ENCODE data around the gene ENAH. TPM values are rescaled to one million over a fixed set of nuclear protein-coding genes. Genes with fewer than 3 reads are reported as not detected.

Gene ENAH
- total RNA-seq, 4 donors from 2014 or later, result 31.4 to 56.3 (median 45.3) TPM

DNA sequence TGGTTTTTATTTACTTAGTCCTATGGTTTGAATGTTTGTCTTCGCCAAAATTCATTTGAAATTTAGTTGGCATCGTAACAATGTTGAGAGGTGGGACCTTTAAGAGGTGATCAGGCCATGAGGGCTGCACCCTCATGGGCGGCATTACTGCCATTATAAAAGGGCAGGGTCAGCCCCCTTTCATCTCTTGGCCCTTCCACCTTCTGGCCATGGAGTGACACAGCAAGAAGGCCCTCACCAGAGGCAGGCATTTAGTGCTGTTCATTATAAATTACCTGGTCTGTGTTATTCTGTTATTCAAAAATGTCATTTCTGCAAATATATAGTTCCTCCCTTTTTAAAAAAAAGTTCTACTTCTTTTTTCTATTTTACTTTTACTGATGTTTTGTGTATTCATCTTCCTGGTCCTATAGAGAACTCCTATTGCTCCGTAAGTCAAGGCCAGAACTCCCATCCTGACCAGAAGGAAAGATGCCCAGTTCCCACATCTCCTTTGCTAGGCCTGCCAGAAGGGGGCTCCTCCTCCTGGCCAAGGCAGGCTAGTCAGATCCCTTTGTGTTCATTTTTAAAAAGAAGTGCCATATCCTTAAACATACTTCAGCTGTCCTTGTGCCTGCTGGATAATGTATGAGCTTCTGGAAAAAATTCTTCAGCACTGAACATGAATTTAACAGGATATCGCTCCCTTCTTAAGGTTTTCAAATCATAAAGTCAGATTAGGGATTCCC, 215.0 kb downstream of the ENAH start:
- no peaks in the 10 kb centered on the region for H3K4me1 ChIP-seq
- no peaks in the 10 kb centered on the region for H3K36me3 ChIP-seq
- no peaks in the 10 kb centered on the region for H3K9me3 ChIP-seq
- no peak overlapping the region for H3K4me3 ChIP-seq
- DNase-seq (ENCODE audit: low spot score in 2 of 2), result no peak
- H3K27ac ChIP-seq, result no peak overlapping the region
- 83 to 88% methylated on average over 5 of the region's 5 CpGs for WGBS, 2 donors
- H3K27me3 ChIP-seq, result no peaks in the 10 kb centered on the region
- TF ChIP-seq EP300 (IDR thresholded peaks at IDR 0.05), result no peak
- TF ChIP-seq, protein P1, sequence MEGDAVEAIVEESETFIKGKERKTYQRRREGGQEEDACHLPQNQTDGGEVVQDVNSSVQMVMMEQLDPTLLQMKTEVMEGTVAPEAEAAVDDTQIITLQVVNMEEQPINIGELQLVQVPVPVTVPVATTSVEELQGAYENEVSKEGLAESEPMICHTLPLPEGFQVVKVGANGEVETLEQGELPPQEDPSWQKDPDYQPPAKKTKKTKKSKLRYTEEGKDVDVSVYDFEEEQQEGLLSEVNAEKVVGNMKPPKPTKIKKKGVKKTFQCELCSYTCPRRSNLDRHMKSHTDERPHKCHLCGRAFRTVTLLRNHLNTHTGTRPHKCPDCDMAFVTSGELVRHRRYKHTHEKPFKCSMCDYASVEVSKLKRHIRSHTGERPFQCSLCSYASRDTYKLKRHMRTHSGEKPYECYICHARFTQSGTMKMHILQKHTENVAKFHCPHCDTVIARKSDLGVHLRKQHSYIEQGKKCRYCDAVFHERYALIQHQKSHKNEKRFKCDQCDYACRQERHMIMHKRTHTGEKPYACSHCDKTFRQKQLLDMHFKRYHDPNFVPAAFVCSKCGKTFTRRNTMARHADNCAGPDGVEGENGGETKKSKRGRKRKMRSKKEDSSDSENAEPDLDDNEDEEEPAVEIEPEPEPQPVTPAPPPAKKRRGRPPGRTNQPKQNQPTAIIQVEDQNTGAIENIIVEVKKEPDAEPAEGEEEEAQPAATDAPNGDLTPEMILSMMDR (IDR thresholded peaks at IDR 0.05), result peak in 1 of 5 experiments; percentile 18

Other genes starting within 250 kb of the ENAH start
- gene LBR, start 225.1 kb downstream of the ENAH start, total RNA-seq, result 10 to 100 TPM; 17.7 to 30.8 (median 25.1) TPM
- 100 to 1,000 TPM; 130 to 178 (median 146) TPM for gene SRP9, start 124.7 kb upstream of the ENAH start, total RNA-seq
- 100 to 1,000 TPM in 3 of 4 donors, 10 to 100 TPM in 1; 80.1 to 203 (median 133) TPM for gene EPHX1, start 157.0 kb upstream of the ENAH start, total RNA-seq
- 10 to 100 TPM; 63.2 to 91.5 (median 66.7) TPM for gene TMEM63A, start 229.3 kb upstream of the ENAH start, total RNA-seq
- gene LEFTY1, start 236.0 kb upstream of the ENAH start, total RNA-seq, result under 1 TPM in 1 of 4 donors, not detected in 3; 0.20 TPM